ENCODE data around the gene AUNIP. TPM values are rescaled to one million over a fixed set of nuclear protein-coding genes. Genes with fewer than 3 reads are reported as not detected.

AUNIP gene
- total RNA-seq, 1 experiment from 2014 or later = 12.1 TPM

DNA sequence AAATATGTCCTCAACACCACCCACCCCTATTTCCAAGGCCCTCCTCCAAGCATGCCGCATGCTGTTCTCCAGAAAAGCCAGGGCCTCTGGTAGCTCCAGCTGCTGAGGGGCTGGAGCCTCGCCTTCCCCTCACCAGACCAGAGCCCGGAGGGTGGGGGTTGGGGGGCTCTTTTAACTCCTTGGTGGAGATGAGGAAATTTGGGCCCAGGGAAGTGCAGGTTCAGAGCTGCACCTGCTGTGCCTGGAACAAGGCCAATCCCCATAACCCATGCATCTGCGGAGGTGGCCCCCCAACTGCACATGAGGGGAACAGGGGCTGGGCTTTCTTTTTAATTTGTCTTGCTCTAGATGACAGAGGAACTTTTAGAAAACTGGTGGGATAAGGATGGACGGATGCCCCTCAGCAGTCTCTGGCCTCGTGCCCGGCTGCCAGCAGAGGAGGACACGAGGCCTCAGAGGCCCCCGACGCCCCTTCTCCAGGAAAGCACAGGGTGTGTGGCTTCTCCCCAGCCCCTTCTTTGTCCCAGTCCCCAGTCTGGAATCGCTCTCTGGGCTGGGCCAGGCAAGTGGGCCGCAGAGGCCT is 59.8 kb downstream of the AUNIP start:
- no TSS peak for BruUV-seq (replicated peaks)
- Histone ChIP-seq H2AFZ (ENCODE audit: low read depth, low read length, poor library complexity, severe bottlenecking) (peak overlapping the region; percentile 33), H3K9me2 (ENCODE audit: insufficient read depth) (no peaks in the 10 kb centered on the region), H3K4me1 (ENCODE audit: control insufficient read depth in 1 of 2, insufficient read depth in 2 of 2, low read length in 2 of 2) (peaks cover 5 to 16% of the 10 kb centered on the region in 2 experiments; a peak in 3 of 4 replicates), H3K9ac (ENCODE audit: low read length) (peak overlapping the region; percentile 27; the same call in 1 of the 2 replicates), H3K36me3 (ENCODE audit: control insufficient read depth in 1 of 2, insufficient read depth in 2 of 2, low read length in 2 of 2) (no peaks in the 10 kb centered on the region), H3K27me3 (ENCODE audit: insufficient read depth, low read length) (no peaks in the 10 kb centered on the region), H3K9me3 (ENCODE audit: control insufficient read depth in 1 of 2, insufficient read depth in 1 of 2, low read depth in 1 of 2, low read length in 2 of 2) (no peaks in the 10 kb centered on the region), H4K20me1 (ENCODE audit: insufficient read depth) (no peaks in the 10 kb centered on the region), H3K4me2 (ENCODE audit: low read length) (peak overlapping the region; percentile 73), H3K79me2 (ENCODE audit: insufficient read depth, low read length) (no peaks in the 10 kb centered on the region), H3K27ac (ENCODE audit: low read depth, low read length) (peak overlapping the region; percentile 36; the same call in 1 of the 2 replicates), H3K4me3 (replicated peaks in 1 of 2; ENCODE audit: low read depth in 1 of 2, low read length in 2 of 2) (peak overlapping the region; percentile 35 to 50)
- ChIA-PET POLR2A (interaction anchor here (0.6 kb wide), 1 partner anchor 227 kb away, joined by 5 read pairs; no protein-coding TSS in a partner anchor), CTCF (interaction anchor here (1.1 to 1.8 kb wide), 2 partner anchors 11 to 227 kb away, joined by 7 read pairs; no protein-coding TSS in a partner anchor), RAD21 (ENCODE audit: low non-redundant PET in 1 of 2, low total read pairs in 2 of 2, uncharacterized antibody in 2 of 2, unreplicated experiment in 2 of 2) (no interaction called here)
- intact Hi-C loops (cut with micrococcal nuclease) = loop anchor here (2.0 to 5.0 kb wide), 3 partner anchors 182 to 297 kb away; partner anchors contain the start of gene MAN1C1
- DNase-seq (ENCODE audit: low read depth, low spot score) = no peak
- no peak for TF ChIP-seq FOSL1 (IDR thresholded peaks at IDR 0.05; ENCODE audit: low read depth)
- no peak for TF ChIP-seq POLR2A (IDR thresholded peaks at IDR 0.05; ENCODE audit: borderline replicate concordance, extremely low read depth, insufficient read depth, insufficient read length)
- TF ChIP-seq SP1 (IDR thresholded peaks at IDR 0.05; ENCODE audit: low read depth) = no peak
- no peak for TF ChIP-seq CEBPB (IDR thresholded peaks at IDR 0.05; ENCODE audit: low read depth)
- no peak for TF ChIP-seq EGR1 (IDR thresholded peaks at IDR 0.05; ENCODE audit: low read depth)
- no peak for TF ChIP-seq RAD21 (IDR thresholded peaks at IDR 0.05; ENCODE audit: low read depth)
- TF ChIP-seq SIN3A (IDR thresholded peaks at IDR 0.05; ENCODE audit: low read depth) = no peak
- no peak for TF ChIP-seq JUND (IDR thresholded peaks at IDR 0.05)
- TF ChIP-seq YY1 (IDR thresholded peaks at IDR 0.05; ENCODE audit: extremely low read depth, insufficient replicate concordance, low read depth, low read length) = no peak
- TF ChIP-seq CBX3 (IDR thresholded peaks at IDR 0.05; ENCODE audit: low read depth) = no peak
- TF ChIP-seq, protein P1, sequence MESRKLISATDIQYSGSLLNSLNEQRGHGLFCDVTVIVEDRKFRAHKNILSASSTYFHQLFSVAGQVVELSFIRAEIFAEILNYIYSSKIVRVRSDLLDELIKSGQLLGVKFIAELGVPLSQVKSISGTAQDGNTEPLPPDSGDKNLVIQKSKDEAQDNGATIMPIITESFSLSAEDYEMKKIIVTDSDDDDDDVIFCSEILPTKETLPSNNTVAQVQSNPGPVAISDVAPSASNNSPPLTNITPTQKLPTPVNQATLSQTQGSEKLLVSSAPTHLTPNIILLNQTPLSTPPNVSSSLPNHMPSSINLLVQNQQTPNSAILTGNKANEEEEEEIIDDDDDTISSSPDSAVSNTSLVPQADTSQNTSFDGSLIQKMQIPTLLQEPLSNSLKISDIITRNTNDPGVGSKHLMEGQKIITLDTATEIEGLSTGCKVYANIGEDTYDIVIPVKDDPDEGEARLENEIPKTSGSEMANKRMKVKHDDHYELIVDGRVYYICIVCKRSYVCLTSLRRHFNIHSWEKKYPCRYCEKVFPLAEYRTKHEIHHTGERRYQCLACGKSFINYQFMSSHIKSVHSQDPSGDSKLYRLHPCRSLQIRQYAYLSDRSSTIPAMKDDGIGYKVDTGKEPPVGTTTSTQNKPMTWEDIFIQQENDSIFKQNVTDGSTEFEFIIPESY (IDR thresholded peaks at IDR 0.05; ENCODE audit: extremely low read depth, insufficient replicate concordance, low read length) = no peak
- TF ChIP-seq ZFX (IDR thresholded peaks at IDR 0.05) = no peak
- no peak for TF ChIP-seq ELF1 (IDR thresholded peaks at IDR 0.05; ENCODE audit: borderline replicate concordance, low read depth)
- TF ChIP-seq, protein P2, sequence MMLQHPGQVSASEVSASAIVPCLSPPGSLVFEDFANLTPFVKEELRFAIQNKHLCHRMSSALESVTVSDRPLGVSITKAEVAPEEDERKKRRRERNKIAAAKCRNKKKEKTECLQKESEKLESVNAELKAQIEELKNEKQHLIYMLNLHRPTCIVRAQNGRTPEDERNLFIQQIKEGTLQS (IDR thresholded peaks at IDR 0.05) = no peak
- TF ChIP-seq ZNF274 (IDR thresholded peaks at IDR 0.05; ENCODE audit: low read depth, low read length) = no peak
- TF ChIP-seq, protein P3, sequence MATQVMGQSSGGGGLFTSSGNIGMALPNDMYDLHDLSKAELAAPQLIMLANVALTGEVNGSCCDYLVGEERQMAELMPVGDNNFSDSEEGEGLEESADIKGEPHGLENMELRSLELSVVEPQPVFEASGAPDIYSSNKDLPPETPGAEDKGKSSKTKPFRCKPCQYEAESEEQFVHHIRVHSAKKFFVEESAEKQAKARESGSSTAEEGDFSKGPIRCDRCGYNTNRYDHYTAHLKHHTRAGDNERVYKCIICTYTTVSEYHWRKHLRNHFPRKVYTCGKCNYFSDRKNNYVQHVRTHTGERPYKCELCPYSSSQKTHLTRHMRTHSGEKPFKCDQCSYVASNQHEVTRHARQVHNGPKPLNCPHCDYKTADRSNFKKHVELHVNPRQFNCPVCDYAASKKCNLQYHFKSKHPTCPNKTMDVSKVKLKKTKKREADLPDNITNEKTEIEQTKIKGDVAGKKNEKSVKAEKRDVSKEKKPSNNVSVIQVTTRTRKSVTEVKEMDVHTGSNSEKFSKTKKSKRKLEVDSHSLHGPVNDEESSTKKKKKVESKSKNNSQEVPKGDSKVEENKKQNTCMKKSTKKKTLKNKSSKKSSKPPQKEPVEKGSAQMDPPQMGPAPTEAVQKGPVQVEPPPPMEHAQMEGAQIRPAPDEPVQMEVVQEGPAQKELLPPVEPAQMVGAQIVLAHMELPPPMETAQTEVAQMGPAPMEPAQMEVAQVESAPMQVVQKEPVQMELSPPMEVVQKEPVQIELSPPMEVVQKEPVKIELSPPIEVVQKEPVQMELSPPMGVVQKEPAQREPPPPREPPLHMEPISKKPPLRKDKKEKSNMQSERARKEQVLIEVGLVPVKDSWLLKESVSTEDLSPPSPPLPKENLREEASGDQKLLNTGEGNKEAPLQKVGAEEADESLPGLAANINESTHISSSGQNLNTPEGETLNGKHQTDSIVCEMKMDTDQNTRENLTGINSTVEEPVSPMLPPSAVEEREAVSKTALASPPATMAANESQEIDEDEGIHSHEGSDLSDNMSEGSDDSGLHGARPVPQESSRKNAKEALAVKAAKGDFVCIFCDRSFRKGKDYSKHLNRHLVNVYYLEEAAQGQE (IDR thresholded peaks at IDR 0.05; ENCODE audit: low read depth) = no peak
- no peak for ATAC-seq

Data from HCT116 (cell line).